GM13977 (cell line): Measurements from ENCODE around the gene ACSBG1.
"Not testable (repeated sequence)": the region's sequence is repeated elsewhere in the genome, so short reads cannot be mapped to it uniquely, and the experiment has no call there.

Source experiments
- DNase-seq: peaks from one replicate; pipeline ENCODE4 v3.0.0; 2012; ENCODE audit warnings: low spot score
- in situ Hi-C: fragments of 300-500 bp; cut with MboI; formaldehyde crosslinking; loops from one replicate; pipeline ENCODE4 v1.12.0; 2022; ENCODE audit warnings: low sequenced_read_pairs, low pct_unique_long_range_greater_than_20kb, mixed read lengths, inconsistent platforms; ENCODE audit not compliant: unreplicated experiment
- TF ChIP-seq, protein P1 (sequence below): IDR thresholded peaks from 2 replicates; pipeline ENCODE4 v1.5.1; 2012; ENCODE audit warnings: mild to moderate bottlenecking, control low read depth; ENCODE audit not compliant: insufficient read depth; ENCODE audit errors: extremely low read depth, missing control alignments

The ACSBG1 gene

GRCh38 chr15:78162038-78162437 lies 72.3 kb downstream of the ACSBG1 start:
- in situ Hi-C loops, result no loop called here

GRCh38 chr15:78159395-78159794 lies 75.0 kb downstream of the ACSBG1 start:
- in situ Hi-C loops, result no loop called here
- DNase-seq, result no peak
- TF ChIP-seq, protein P1, sequence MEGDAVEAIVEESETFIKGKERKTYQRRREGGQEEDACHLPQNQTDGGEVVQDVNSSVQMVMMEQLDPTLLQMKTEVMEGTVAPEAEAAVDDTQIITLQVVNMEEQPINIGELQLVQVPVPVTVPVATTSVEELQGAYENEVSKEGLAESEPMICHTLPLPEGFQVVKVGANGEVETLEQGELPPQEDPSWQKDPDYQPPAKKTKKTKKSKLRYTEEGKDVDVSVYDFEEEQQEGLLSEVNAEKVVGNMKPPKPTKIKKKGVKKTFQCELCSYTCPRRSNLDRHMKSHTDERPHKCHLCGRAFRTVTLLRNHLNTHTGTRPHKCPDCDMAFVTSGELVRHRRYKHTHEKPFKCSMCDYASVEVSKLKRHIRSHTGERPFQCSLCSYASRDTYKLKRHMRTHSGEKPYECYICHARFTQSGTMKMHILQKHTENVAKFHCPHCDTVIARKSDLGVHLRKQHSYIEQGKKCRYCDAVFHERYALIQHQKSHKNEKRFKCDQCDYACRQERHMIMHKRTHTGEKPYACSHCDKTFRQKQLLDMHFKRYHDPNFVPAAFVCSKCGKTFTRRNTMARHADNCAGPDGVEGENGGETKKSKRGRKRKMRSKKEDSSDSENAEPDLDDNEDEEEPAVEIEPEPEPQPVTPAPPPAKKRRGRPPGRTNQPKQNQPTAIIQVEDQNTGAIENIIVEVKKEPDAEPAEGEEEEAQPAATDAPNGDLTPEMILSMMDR, result no peak

More at GRCh38 chr15:78162038-78162437, 72.3 kb downstream of the ACSBG1 start:
- DNase-seq, result no peak
- TF ChIP-seq, protein P1, result no peak

DNA sequence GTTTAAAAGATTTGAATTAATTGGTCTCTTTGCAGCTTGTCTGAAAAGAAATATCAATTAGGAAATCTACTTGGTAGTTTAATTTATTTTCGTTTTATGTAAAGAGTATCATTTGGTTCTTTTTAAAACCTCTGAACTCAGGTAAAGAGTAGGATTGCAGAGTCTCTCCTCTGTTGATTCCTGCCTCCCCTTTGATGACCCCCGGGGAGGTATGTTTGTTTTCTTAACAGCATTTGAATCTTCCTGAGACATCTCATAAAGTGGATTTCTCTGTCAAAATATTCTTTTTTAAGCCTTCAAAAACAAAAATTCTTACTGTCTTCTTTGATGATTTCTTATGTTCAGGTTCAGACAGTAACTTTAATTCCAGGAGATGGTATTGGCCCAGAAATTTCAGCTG lies 77.2 kb downstream of the ACSBG1 start:
- no peak for DNase-seq
- TF ChIP-seq, protein P1, result no peak
- in situ Hi-C loops, result no loop called here

- in situ Hi-C loops, result no loop called here
- TF ChIP-seq, protein P1, result no peak
- no peak for DNase-seq
Observed at GRCh38 chr15:78156653-78157052, 77.7 kb downstream of the ACSBG1 start.

- no peak for DNase-seq
- in situ Hi-C loops, result no loop called here
Observed at GRCh38 chr15:78155355-78155939, 78.9 kb downstream of the ACSBG1 start.

GRCh38 chr15:78154955-78155354 lies 79.4 kb downstream of the ACSBG1 start:
- in situ Hi-C loops, result no loop called here
- TF ChIP-seq, protein P1, result no peak
- no peak for DNase-seq

More at GRCh38 chr15:78155355-78155939, 78.9 kb downstream of the ACSBG1 start:
- TF ChIP-seq, protein P1, result no peak

GRCh38 chr15:78151075-78151474 lies 83.3 kb downstream of the ACSBG1 start:
- in situ Hi-C loops, DNase-seq: not testable (repeated sequence)
